NOMO-1 treated with DMSO at 0.1 percent for 48 hours (cell line): ENCODE data around the gene BTBD2.

Experiments used
- DNase-seq: peaks from one replicate; lab custom pipeline; 2025; ENCODE audit not compliant: unreplicated experiment; lab: John Stamatoyannopoulos, UW

The BTBD2 gene

GRCh38 chr19:2050991-2051772, 35.7 kb upstream of the BTBD2 start, which contains the start of gene MKNK2:
TSS of gene MKNK2 (minus strand) at chr19:2051244. CDS start at chr19:2050851, 393 bp downstream.
- peak; percentile 82 for DNase-seq

- no peak for DNase-seq
These were observed 35.0 kb upstream of the BTBD2 start for GRCh38 chr19:2050349-2050990.

- peak; percentile 88 for DNase-seq
These were observed 34.3 kb upstream of the BTBD2 start for GRCh38 chr19:2049741-2050348.

- no peak for DNase-seq
These were observed 33.6 kb upstream of the BTBD2 start for GRCh38 chr19:2048959-2049740.

GRCh38 chr19:2048104-2048958, 32.8 kb upstream of the BTBD2 start:
- DNase-seq: no peak

- no peak for DNase-seq
These were observed 32.1 kb upstream of the BTBD2 start for GRCh38 chr19:2047449-2048103.

- DNase-seq: no peak
These were observed 31.5 kb upstream of the BTBD2 start for GRCh38 chr19:2047076-2047448.

- no peak for DNase-seq
These were observed 30.8 kb upstream of the BTBD2 start for GRCh38 chr19:2046046-2046907.

GRCh38 chr19:2045501-2046045, 30.1 kb upstream of the BTBD2 start:
- DNase-seq: no peak

GRCh38 chr19:2044709-2045500, 29.4 kb upstream of the BTBD2 start:
- DNase-seq: no peak

GRCh38 chr19:2043961-2044708, 28.6 kb upstream of the BTBD2 start:
- DNase-seq: no peak

GRCh38 chr19:2043251-2043641, 27.7 kb upstream of the BTBD2 start:
- no peak for DNase-seq

GRCh38 chr19:2042485-2043250, 27.2 kb upstream of the BTBD2 start:
- no peak for DNase-seq

GRCh38 chr19:2041683-2042484, 26.4 kb upstream of the BTBD2 start:
- peak; percentile 92 for DNase-seq

GRCh38 chr19:2041433-2041682, 25.8 kb upstream of the BTBD2 start:
- DNase-seq: no peak
